ENCODE data around the gene PPP1R3G.
"Not testable (repeated sequence)": the region's sequence is repeated elsewhere in the genome, so short reads cannot be mapped to it uniquely, and the experiment has no call there.

Gene PPP1R3G

DNA sequence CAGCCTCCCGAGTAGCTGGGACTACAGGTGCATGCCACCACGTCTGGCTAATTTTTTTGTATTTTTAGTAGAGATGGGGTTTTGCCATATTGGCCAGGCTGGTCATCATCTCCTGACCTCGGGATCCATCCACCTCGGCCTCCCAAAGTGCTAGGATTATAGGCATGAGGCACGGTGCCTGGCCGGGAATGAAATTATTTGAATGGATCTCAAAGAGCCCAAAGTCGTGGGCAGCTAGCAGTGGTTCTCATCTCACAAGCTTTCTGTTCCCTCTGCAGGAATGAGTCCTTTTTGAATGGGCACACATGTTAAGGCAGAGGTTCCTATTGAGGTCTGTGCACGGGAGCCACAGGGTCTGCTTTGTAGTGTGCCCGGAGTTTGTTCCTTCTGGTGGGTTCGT is 34.9 kb downstream of the PPP1R3G start:
- no peak for DNase-seq (ENCODE audit: low read depth)

DNA sequence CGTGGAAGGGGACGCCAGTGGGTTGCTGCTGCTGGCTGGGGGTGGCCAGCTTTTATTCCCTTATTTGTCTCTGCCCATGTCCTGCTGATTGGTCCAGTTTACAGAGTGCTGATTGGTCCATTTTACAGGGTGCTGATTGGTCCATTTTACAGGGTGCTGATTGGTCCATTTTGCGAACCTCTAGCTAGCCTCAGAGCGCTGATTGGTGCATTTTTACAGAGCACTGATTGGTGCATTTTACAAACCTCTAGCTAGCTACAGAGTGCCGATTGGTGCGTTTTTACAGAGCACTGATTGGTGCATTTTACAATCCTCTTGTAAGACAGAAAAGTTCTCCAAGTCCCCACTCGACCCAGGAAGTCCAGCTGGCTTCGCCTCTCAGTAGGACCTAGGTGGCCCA is 35.4 kb downstream of the PPP1R3G start:
- not testable (repeated sequence) for DNase-seq (ENCODE audit: low read depth)

DNA sequence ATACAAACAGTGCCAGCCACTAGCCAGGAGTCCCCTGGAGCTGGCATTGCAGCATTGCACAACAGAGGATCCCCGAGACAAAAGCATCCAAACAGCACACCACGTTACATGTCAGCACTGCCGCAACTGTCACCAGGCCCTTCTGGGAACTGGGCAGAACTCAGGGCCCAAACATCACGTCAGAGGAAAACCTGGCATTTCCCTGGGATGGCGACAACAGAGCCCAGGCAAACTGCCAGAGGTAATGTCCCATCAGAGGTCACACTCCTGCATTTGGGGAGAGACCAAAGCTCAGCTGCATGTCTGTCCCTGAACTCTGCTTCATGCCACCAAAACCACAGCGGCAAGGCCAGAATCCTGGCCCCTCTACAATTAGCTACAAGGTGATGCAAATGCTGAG is 36.3 kb downstream of the PPP1R3G start:
- no peak for DNase-seq (ENCODE audit: low read depth)

DNA sequence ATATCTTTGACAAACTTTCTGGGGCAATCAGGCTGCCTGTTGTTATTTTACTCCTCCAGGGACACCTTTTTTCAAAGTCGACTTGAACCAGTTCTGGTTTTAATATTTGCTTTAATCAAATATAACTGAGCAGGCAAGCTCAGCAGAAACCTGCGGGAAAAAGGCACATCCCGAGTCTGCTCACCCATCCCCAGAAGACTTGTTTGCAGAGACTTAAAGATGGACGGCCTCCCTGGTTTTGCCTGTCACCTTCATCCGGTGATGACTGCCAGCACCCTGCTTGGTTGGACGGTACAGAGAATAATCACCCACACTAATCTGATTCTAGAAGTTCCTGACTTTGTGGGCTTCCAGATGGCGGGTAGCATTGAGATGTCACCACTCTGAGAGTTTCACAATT is 36.8 kb downstream of the PPP1R3G start:
- no peak for DNase-seq (ENCODE audit: low read depth)

DNA sequence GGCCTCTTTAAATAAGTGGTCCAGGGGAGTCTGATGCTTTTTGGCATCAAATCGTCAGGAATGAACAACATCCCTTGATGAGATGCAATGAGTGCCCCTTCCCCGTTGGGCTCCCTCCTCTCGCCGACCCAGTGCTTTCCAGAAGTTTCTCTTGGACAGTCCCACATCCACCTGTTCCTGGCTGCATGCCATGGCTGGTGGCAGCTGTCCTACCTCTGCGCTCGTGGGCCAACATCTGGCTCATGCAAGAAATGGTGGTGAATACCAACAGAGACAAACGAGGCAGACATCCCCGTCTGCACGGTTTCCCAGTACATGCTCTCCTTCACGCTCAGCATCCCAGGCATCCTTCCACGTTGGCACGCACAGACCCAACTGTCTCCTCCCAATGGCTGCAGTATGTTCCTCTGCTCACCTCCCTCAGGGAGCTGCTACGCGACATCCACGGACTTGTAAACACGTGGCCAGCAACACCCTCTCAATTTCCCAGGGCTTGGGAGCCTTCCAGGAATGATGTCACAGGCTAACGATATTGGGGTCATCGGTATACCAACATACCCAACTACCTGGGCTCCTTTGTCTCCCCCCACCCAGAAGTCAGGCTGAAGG is 37.5 kb downstream of the PPP1R3G start:
- no peak for DNase-seq (ENCODE audit: low read depth)

DNA sequence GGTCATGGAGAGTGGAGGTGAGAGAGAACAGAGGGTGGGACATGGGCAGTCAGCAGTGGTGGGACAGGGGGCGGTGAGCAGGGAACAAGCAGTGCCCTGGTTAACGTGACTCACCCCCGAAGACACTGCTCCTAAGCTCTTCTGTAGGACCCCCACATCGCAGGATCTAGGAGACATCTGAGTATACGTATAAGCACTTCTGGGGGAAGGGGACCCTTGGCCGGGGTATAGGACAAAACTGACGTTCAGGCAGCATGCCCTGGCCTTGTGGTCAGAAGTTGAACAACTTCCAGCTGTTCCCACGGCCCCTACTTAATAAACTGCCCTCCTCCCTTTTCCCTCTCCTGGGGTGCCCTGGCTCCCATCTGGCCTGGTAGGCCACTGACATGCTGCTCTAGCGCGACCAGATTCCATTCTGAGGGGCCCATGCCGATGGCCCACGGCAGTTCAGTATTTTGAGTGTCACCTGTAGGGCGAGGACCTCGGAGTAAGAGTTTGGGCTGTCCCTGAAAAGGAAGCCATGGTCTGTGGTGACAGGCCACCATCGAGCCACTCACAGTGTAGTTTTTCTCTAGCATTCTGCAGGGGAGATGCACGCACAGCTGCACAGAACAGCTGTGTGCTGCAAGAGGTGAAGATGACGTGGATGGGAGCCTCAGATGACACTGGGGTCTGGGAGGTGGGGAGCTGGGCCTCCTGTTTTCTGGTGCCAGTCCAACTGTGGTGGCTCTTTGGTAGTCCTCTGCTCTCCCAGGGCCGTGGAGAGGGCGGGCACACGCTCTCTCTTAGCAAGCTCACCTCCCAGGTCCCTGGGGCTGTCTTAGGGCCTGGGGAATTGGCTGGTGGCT is 38.4 kb downstream of the PPP1R3G start:
- no peak for DNase-seq (ENCODE audit: low read depth)

DNA sequence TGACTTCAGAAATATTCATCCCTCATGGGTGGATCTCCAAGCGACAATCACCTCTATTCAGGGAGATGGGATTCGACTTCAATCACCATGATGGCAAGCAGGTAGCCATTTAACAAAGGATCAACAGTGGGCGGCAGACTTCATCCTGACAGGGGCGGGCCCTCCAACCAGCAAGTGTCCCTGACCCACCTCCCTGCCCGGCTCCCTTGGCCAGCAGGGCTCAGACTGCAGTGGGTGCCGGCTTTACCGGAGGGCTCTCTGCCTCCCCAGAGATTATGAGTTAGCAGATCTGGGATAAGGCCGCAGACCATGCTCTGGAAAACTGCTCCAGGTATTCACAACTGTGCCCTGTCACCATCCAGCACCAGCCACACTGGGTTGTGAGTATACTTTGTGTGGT is 39.4 kb downstream of the PPP1R3G start:
- no peak for DNase-seq (ENCODE audit: low read depth)

DNA sequence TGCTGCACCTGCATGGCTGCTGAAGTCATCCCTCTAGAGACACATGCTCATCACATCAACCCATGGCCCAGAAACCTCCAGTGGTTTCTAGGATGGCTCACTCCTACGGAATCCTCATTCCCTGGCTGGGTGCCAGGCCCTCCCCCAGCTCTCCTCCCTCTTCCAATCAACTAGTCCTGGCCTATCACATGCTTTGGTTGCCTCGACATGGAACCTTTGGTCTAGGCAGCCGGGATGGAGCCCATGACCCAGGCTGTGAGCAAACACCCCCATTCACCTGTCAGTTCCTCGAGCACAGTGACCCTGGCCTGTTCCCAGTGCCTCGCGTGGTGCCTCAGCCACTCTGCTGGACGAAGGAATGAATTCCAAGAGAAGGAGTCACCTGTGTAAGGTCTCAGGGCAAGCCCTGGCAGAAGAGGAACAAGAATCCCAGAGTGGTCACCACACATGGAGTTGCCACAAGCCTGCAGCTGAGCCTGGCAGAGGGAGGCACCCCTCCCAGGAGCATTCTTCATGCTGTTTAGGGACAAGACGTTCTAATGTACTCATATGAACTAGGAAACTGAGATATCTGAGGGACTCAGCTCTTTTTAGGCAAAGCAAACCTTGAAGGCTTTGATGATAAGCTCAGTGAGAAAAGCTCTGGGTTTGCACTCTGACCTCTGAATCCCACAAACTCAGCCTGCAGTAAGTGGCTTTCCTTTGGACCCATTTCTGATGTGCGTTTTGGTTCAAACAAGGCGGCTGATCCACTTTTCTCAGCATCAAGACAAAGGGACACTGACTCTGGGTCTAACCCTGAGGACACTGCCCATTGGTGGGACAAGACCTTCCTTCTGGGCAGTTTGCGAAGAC is 40.2 kb downstream of the PPP1R3G start:
- peak; percentile 36 for DNase-seq (ENCODE audit: low read depth)

DNA sequence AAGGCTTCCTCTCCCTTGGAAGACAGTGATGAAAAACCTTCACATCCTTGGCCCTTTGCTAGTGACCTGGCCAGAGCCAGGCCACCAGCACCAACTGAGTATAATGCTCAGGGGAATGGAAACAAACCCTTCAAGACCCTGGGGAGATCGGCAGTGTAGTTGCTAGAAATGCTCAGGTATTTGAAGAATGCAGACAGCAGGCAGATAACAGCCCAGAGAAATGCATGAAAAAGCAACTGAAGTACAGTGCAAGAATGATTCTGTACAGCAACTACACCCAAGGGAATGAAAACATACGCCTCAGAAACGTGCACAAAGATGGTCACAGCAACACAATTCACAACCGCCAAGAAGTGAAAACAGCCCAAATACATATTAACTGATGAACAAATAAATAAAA is 41.1 kb downstream of the PPP1R3G start:
- DNase-seq (ENCODE audit: low read depth): no peak

DNA sequence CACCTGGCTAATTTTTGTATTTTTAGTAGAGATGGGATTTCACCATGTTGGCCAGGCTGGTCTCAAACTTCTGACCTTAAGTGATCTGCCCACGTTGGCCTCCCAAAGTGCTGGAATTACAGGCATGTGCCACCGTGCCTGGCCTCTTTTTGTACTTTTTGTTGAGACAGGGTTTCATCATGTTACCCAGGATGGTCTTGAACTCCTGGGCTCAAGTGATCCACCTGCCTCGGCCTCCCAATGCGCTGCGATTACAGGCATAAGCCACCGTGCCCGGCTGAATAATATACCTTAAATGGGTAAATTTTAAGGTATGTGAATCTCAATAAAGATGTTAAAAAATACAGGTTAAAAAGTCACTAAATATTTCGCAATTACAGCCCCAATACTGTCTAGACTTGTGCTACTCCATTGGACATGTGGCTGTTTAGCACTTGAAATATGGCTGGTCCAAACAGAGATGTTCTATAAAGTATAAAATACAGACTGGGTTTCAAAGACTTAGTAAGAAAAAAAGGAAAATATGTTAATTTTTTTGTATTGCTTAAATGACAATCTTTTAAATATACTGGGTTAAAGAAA is 42.1 kb downstream of the PPP1R3G start:
- DNase-seq (ENCODE audit: low read depth): no peak

DNA sequence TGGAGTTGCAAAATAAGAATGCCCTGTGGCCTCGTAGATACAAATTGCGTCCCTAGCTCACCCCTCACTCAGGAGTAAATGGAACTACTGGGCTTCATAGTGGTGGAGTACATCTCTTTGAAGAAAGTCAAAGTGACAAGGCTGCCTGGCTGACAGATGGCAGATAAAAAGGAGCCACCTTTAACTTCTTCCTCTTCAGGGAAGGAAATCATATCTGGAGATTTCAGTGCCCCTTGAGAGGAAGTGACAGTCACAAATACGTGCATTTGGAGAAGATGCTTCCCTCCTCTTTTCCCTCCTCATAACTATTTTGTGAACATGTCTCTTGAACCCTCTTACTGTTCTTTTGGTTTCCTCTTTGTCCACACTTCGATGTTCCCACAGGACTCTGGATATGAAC is 43.2 kb downstream of the PPP1R3G start:
- no peak for DNase-seq (ENCODE audit: low read depth)

DNA sequence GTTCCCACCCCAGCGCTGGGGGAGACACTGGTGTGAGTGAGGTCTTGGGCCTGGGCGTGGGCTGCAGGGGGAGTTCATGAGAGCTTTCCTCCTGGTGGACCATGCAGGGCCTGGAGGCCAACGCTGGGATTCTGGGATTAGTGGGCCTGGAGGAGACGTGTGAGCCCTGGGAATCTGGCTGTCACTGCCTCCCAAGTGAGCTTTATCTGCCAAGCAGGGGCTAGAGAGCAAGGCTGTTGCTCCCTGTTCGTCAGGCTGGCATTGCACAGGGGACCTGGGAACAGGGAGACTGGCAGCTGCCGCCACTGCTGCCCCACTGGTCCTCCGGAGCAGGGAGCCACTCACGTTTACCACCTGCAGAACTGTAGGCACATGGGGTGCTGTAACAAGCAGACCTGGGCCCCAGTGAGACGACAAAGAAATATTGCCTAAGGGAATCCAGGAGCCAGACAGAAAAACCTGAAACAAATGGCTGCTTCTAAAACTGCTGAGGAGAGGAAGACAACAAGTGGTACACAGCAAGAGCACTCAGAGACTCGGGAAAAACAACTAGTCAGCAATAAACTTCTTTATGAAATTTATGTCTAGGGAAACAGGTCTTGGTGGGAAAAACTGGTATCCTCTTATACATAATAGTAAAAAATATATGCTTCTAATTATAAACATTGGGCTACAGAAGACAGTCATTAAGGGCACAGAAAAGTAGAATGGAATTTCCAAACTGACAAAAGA is 45.2 kb downstream of the PPP1R3G start:
- no peak for DNase-seq (ENCODE audit: low read depth)

DNA sequence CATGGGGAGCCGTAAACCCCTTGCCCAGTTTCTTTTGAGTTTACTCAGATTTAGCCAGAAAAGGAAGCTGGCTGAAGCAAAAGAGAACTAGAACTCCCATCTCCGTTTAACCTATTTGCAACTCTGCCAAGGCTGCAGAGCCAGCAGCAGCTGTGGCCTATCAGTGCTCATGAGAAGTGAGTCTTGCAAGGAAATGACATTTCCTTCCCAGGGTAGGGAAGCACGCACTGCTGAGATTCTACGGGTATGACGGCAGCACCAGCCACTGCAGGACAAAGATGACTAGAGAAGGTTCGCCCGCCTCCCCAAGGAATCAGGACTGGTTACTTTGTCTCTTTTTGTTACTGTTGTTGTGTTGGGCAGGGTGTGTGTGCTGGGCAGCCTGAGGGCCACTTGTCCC is 47.6 kb downstream of the PPP1R3G start:
- DNase-seq (ENCODE audit: low read depth): peak; percentile 40

DNA sequence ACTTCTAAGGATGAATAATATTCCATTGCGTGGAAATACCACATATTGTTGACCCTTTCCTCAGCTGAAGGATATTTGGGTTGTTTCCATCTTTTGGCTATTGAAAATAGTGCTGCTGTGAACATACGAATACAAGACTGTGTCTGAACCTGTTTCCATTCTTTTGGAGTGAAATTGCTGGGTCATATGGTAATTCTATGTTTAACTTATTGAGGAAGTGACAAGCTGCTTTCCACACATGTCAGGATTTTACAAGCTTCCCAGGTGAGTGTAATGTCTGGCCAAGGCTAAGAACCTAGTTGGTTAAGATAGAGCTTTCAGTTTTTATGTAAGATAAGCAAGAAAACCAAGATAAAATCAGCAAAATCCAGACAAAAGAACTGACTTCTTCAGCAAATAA is 48.8 kb downstream of the PPP1R3G start:
- DNase-seq (ENCODE audit: low read depth): no peak

DNA sequence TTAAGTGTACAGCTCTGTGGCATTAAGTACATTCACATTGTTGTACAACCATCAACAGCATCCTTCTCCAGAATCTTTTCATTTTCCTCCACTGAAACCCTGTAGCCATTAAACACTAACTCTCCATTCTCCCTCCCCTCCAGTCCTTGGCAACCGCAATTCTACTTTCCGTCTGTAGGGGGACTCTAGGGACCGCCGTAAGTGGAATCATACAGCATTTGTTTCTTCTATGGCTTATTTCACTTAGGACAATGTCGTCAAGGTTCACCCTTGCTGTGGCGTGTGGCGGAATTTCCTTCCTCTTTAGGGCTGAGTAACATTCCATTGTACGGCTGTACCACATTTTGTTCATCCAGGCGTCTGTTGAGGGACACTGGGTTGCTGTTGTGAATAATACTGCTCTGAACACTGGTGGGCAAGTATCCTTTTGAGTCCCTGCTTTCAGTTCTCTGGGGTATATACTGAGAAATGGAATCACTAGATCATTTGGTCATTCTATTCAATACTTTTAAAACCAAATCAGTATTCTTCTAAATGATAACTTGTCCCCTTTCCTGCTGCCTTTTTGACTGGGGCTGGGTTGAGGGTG is 50.7 kb downstream of the PPP1R3G start:
- DNase-seq (ENCODE audit: low read depth): no peak

DNA sequence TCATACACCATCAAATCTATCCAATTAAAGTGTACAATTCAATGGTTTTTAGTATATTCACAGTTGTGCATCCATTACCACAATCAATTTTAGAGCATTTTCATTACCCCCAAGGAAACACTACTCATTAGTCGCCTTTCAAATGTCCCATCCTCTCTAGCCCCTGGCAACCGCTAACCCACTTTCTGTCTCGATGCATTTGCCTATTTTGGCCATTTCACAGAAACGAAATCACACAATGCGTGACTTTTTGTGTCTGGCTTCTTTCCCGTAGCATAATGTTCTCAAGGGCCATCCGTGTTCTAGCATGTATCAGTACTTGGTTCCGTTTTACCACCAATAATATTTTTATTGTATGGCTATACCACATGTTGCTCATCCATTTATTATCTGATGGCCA is 51.7 kb downstream of the PPP1R3G start:
- no peak for DNase-seq (ENCODE audit: low read depth)
